G401 (cell line): Measurements from ENCODE around the gene PLCB1. TPM values are rescaled to one million over a fixed set of nuclear protein-coding genes. Genes with fewer than 3 reads are reported as not detected.
A peak's percentile ranks its signal among the peaks of the same experiment; 100 is the strongest.
"Not testable (repeated sequence)": the region's sequence is repeated elsewhere in the genome, so short reads cannot be mapped to it uniquely, and the experiment has no call there.

Experiments used
- DNase-seq: peaks from one replicate; pipeline ENCODE4 v3.0.0-alpha.2; 2015; ENCODE audit warnings: low spot score
- in situ Hi-C: cut with HindIII; loops from 2 replicates; pipeline ENCODE4 v1.10.0; 2016; ENCODE audit warnings: low sequenced_read_pairs, mixed read lengths
- total RNA-seq: library from RNA; depleted of rRNA; stranded (reverse); fragments of >200 nt; shearing (Covaris generic); gene quantifications from 2 replicates; pipeline ENCODE4 v1.2.3, GENCODE V29; 2014

Gene PLCB1
- total RNA-seq, 1 experiment from 2014 or later, result not detected

DNA sequence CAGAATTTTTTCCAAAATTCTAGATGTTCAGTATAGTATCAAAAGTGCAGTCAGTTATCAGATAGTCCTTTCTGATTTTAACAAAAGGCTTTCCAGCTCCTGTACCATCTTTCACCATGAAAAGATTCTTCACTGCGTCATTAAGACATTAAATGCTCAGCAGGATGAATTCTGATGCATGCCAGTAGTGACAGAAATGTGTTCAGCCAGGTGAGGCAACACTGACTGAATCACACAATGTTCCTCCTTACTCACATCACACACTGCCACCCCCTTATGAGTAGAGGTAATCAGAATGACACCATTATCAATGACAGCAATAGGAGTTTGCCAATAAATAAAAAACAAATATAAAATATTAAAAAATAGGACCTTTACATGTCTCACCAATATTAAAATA lies 510.2 kb downstream of the PLCB1 start:
- DNase-seq, result no peak
- in situ Hi-C loops, result no loop called here

DNA sequence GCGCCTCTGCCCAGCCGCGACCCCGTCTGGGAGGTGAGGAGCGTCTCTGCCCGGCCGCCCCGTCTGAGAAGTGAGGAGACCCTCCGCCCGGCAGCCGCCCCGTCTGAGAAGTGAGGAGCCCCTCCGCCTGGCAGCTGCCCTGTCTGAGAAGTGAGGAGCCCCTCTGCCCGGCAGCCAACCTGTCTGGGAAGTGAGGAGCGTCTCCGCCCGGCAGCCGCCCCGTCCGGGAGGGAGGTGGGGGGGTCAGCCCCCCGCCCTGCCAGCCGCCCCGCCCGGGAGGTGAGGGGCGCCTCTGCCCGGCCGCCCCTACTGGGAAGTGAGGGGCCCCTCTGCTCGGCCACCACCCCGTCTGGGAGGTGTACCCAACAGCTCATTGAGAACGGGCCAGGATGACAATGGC lies 512.4 kb downstream of the PLCB1 start:
- in situ Hi-C loops, DNase-seq: not testable (repeated sequence)

DNA sequence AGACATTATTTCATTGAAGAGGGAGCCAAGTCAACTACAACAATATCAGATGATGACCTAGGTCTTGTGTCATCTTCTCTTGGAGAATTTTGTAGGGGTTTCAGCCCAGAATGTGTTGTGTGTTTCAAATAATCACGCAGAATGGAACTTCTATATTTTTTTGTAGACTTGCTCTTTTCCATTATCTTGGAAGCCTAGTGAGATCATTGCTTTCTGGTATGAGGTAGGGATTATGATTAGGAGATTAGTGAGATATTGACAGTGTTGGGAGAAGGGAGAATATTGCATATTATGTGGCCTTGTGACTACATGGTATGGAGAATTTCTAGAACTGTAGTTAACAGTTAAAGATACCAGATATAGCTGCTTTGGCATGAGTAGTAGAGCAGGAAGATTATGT lies 513.3 kb downstream of the PLCB1 start:
- no peak for DNase-seq
- in situ Hi-C loops, result no loop called here

DNA sequence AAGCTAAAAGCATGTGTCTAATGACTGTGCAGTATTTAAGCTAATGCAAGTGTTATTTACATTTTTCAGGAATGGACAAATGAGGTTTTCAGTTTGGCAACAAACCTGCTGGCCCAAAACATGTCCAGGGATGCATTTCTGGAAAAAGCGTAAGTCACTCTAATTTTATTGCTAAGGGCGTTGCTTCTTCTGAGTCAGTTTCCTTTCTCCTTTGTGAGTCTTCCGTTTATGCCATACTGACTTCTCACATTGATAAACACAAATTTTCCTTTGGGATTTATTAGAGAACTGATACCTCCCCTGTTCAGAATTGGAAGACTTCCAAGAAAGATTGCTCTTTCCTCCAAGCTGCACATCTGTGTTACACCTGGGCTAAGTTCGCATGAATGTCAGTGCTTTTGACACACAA lies 514.0 kb downstream of the PLCB1 start:
- no peak for DNase-seq
- in situ Hi-C loops, result no loop called here

DNA sequence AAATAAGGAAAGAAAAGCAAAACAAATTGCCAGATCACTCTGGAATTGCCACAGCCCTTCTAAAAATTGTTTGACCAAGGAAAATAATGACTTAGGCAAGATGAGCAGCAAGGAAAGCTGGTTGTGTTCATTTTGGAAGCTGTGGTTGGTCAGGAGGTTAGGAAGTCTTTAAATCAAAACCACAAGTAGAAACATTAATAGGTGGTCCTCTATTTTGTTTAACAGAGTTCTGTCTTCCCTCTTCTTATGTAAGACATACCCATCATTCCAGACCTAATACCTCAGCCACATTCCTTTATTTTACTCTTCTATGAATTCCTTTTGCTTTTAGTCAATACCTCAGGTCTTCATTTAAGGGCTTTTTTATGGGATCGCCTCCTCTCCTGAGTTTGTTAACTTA lies 514.6 kb downstream of the PLCB1 start:
- DNase-seq, result no peak
- in situ Hi-C loops, result no loop called here

DNA sequence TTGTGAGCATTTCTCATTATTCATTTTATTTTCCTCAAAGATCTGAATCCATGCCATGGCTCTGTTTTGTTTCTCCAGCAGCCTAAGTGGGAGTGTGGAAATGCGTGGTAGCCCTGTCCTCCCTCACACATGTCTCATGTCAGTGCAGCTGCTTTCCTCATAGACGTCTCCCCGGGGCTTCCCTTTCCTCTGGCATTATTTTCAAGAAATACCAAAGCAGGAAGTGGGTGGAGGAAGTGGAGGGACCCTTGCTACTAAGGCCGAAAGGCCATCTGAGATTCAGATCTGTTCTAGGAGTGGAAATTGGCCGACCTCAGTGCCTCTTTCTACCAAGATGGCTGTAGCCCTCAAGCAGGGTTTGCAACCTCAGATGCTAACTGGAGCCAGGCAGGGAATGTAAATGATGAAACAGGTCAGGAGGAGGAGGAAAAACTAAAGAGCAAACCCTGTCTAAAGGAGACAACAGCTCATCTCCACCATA lies 515.9 kb downstream of the PLCB1 start:
- in situ Hi-C loops, result no loop called here
- no peak for DNase-seq

DNA sequence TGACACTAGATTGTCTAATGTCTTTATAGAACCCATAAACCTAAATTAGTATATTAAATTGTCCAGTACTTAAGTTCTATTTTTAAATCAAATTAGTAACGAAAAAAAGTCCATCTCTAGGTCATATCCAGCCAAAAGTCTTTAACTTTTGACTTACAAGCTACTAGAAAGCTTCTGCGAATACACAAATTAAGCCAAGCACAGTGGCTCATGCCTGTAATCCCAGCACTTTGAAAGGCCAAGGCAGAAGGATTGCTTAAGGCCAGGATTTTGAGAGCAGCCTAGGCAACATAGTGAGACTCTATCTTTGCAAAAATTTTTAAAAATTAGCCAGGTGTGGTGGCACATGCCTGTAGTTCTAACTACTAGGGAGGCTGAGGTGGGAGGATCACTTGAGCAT lies 516.4 kb downstream of the PLCB1 start:
- in situ Hi-C loops, result no loop called here

DNA sequence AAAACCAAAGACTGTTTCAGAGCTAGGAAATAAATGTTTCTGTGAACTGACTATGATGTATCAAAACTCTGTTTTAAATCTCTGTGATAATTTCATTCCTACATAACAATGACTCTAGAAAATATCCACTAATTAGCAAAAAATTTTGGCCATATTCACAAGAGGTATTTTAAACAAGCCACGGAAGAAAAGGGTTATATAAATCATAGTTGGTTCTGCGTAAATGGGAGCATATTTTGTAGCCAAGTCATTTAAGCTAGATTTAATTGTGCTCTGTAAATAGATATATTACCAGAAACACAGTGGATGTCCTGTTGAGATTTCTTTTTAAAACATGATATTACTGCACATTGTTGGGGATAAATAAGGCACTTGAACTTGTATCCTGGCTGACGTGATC lies 520.3 kb downstream of the PLCB1 start:
- no peak for DNase-seq
- in situ Hi-C loops, result no loop called here

More for the DNA sequence above, 516.4 kb downstream of the PLCB1 start:
- DNase-seq, result no peak

DNA sequence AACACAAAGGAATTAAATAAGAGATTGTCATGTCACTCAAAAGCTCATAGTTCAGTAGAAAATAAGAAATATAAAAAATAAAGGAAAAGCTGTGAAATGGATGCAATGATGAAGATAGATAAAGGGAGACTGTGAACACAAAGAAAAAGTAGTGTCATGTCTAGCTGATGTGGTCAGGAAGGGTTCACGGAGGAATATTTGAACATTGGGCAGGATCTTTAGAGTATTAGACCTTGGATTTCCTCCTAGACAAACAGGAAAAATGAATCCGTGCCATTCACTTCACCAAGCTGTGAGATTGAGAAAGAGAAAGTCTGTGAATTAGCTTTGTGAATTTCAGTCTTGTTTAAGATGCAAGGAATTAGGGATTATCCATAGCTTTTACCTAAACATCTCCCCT lies 522.4 kb downstream of the PLCB1 start:
- in situ Hi-C loops, result no loop called here
- DNase-seq, result no peak

DNA sequence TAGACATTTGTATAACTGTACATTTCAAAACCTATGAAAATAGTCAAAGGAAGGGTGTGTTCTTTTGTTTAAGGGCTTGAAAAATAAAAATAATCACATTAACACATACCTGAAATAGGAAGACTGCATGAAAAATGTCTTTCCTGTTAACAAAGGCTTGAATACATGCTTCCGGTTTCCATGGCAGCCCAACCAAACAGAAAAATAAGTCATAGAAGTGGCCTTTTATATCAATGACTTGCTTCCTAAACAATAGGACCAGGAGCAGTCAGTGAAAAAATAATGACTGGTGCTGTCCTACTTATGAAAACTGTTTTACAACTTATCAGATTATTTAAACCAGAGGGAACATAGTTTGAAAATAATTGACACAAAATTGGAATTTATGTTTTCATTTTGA lies 524.3 kb downstream of the PLCB1 start:
- no peak for DNase-seq
- in situ Hi-C loops, result no loop called here

DNA sequence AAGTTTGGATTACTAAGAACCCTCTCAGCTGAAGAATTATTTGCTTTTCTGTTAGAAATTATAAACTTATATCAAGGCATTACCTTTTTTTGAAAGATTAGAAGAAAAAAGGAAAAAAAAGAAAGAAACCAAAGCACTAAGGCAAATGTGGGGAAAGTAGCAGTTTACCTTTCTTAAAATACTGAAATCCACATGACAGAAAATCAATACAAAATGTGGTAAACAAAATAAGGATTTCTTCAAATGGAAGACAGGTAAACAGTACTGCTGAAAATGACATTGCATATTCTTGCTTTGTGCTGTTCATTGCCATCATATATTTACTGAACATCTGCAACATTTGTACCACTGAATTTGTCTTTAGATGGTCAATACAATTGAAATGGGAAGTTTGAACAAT lies 525.6 kb downstream of the PLCB1 start:
- no peak for DNase-seq
- in situ Hi-C loops, result no loop called here

DNA sequence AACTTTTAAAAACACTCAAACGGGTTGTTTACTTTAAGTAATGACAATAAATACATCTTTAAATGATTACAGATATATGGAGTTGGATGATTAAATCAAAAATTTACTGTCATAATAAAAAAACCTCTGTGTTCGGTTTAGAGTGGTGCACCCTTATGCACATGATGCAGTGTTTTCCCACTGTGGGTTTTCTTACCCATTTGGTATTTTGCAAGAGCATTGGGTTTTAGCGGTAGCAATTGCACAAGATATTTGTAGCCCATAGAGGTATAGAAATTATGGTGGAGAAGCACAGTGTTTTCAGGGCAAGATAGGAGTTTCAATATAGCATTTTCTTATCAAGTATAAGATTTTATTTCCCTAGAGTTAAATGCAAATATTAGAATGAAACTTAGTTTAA lies 526.0 kb downstream of the PLCB1 start:
- in situ Hi-C loops, result no loop called here
- DNase-seq, result no peak

DNA sequence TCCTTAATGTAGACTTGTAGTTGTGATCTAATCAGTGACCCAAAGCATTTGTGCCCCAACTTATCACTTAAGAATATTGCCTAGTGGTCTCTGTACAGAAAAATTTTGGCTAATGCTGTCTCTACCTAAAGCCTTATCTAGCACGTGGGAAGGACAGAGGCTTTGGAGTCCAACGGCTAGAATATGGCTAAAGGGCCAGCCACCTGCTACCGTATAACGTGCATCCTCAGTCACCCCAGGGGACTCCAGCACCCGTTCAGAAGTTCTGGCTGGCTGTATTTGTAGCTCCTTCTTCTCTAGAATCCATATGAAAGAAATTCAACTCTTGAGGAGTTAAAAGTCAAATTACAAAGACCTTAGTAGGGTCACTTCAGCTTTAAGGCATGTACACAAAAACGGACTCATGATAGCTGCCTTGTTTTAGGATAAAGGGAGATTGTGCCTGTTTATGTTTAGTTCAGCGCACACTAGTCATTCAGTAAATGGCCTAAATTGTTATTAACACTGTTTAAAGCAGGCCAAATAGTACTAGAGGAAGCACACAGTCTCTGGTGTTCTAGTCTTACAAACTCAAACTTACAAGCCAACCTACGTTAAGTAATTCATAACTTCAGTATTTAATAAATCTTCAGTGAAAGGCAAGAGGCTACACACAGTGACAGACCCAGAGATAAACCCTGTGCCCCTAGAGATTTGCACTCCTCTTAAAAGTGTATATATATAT lies 529.3 kb downstream of the PLCB1 start:
- DNase-seq, result no peak
- in situ Hi-C loops, result no loop called here

DNA sequence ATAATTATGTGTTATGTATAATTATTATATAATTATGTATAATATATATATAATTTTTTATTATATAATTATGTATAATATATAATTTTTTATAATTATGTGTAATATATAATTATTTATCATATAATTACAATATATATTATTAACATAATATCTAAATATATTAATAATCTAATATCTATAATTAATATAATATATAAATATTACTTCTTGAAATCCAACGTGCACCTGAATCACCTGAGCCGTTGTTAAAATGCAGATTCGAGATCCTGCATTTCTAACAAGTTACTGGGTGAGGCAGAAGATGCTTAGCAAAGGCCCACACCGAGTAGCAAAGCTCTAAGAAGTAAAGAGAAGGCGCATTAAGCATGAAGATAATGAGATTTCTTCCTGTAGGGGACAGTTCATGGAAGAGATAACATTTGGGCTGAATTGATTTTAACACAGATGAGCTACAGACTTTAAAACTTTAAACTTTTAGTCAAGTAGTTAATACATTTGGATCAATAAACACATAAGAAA lies 530.4 kb downstream of the PLCB1 start:
- DNase-seq, result no peak
- in situ Hi-C loops, result no loop called here

DNA sequence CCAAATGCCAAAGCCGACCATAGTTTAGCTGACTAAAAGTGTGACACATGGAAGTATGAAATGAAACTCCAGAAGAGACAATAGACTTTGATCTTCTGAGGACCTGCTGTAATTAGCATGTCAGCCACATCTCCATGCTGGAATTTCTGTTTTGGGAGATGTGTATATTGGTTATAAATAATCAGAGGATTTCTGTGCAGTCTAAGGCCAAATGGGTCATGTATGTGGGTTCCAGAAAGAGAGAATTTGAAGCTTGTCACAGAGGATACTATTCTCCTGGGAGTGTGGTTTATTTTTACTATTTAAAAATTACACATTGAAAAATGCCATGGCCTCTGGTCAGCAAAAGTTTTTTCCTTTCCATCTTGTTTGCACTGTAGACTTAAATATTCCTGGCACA lies 531.4 kb downstream of the PLCB1 start:
- in situ Hi-C loops, result no loop called here

DNA sequence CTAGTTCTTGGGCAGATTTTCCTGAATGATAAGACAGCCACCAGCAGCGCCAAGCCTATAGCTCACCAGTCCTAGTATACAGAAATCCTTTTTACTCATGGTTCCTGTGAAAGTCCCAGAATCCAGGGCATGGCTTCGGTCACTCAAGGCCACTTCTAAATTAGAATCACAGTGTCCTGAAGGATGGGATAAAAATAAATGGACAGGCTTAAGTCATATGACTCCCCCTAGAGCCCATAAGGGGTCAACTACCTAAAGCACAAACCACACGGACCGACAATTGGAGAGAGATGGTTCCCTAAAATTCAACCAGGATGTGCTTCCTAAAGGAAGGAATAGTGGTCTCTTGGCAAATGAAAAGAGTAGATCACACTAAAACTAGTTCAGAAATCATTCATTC lies 532.7 kb downstream of the PLCB1 start:
- no peak for DNase-seq
- in situ Hi-C loops, result no loop called here

More for the DNA sequence above, 531.4 kb downstream of the PLCB1 start:
- DNase-seq, result no peak

DNA sequence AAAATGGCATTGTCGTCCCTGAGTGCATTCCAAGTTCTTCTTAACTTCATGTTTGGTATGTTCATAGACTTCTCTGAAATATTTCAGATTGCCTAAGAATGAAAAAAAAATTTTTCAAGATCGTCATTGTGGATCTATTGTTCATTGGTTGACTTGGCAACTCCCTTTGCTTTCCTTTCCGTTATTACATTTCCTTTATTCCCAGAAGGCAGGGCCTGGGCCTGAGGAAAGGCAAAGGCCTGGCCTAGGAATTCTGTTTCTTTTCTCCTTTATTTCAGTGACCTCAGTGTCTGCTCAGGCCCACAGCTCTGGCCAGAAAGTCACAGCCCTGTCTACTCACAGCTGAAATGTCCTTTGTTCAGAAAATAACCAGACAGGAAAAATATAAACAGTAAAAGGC lies 535.2 kb downstream of the PLCB1 start:
- in situ Hi-C loops, result no loop called here

DNA sequence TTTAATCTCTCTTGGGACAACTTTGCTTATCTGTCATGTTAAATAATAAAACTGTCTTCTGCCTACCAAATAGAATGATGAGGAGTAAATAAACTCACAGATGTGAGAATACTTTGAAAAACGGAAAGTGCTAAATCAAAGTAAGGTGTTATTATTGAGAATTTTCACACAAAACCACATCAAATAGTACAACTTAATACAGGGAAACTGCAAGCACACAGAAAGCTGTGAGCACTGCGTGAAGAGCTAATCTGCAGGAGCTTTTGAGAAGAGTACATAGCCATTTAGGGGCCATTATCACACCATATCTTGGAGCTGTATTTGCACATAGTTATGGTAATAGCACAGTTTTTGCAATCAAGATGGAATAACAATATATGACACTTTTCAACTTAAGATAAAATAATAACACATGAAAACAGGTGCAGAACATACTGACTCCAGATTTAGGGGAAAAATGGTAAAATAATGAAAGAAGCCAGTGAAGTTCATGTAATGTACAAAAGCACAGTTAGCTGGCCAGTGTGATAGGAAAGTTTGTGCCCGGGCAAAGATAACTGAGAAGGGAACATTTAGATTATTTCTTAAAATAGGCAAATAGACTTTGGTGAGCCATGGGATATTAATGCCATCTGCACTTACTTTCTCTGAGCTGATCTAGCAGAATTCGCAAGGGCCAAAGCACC lies 538.3 kb downstream of the PLCB1 start:
- in situ Hi-C loops, result no loop called here

More for the DNA sequence above, 535.2 kb downstream of the PLCB1 start:
- DNase-seq, result no peak

DNA sequence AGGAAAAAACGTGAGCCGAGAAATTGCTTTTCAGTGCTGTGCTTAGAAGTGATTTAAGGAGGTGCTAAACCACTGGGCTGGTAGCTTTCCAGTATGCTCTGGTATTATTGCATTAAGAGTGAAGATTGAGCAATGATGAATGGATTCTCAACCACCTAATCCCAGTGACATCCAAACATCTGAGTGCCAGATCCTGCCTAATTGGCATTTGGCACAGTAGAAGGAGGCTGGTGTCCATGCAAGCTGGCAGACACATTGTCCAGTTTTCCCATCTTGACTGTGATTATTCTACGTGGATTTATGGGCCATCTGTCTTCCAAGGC lies 538.8 kb downstream of the PLCB1 start:
- in situ Hi-C loops, result no loop called here
- DNase-seq, result peak; percentile 94

More for the DNA sequence above, 538.3 kb downstream of the PLCB1 start:
- DNase-seq, result no peak

DNA sequence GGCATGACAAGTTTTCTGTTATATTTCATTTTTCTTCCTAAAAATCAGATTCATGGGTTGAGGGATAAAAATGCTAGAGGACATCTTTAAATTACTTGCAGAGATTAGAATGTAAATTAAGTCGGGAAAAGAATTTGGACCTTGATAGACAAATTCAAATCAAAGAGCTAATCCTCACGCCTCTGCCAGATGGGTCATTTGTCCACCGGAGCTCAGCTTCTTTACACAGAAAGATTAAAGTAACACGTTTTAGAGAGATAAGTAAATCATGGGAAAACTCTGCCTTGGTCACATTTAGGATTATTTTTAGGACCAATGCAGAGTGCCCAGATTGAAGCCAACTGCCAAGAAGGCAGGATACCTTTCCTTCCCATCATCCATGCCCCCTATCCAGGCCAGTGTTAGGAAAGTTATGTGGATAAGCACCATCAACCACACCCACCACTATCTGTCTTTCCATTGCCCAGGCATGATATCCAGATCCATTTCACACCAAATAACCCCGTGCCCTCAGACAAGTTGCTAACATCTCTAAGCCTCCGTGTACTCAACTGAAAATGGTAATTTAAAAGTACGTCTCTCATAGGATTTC lies 539.4 kb downstream of the PLCB1 start:
- in situ Hi-C loops, result no loop called here
- peak; percentile 55 for DNase-seq
